IMR-90 (cell line): Measurements from ENCODE around the gene COA4. TPM values are rescaled to one million over a fixed set of nuclear protein-coding genes. Genes with fewer than 3 reads are reported as not detected.

Experiments
- ATAC-seq: fragments of 200-7000 bp; cut with Tn5 transposase; 2 replicates; pipeline ENCODE4 v1.9.1; 2020; ENCODE audit warnings: low read depth, mild to moderate bottlenecking, moderate library complexity
- BruUV-seq: library from RNA; stranded (reverse); fragments of 400-500 nt; replicated peaks from 2 replicates; lab custom pipeline; 2021; lab: Mats Ljungman, UMichigan
- CTCF ChIA-PET: fragments of 300-600 bp; formaldehyde crosslinking; extraction: SDS; loops from one replicate; lab custom pipeline; 2021; ENCODE audit warnings: antibody characterized with exemption; lab: Yijun Ruan, JAX
- POLR2A ChIA-PET: fragments of 300-600 bp; sonication (Branson Sonifier 250); formaldehyde crosslinking; loops from one replicate; lab custom pipeline; 2022; ENCODE audit warnings: antibody characterized with exemption; ENCODE audit not compliant: unreplicated experiment; lab: Charles Lee
- DNase-seq: peaks from one replicate; pipeline ENCODE4 v3.0.0; 2013
- H2AFZ ChIP-seq: replicated peaks from 2 replicates; pipeline ENCODE3; 2013; ENCODE audit warnings: low read length, mild to moderate bottlenecking; ENCODE audit not compliant: poor library complexity
- H2AK5ac ChIP-seq: 2 replicates; pipeline ENCODE4 v1.6.1; 2013; ENCODE audit warnings: low read depth, low read length, inconsistent platforms
- H2AK9ac ChIP-seq: replicated peaks from 2 replicates; pipeline ENCODE3; 2013; ENCODE audit warnings: mild to moderate bottlenecking, low read depth, low read length, moderate library complexity; ENCODE audit not compliant: poor library complexity
- H2BK120ac ChIP-seq: 2 replicates; pipeline ENCODE4 v1.6.1; 2013; ENCODE audit warnings: low read depth, low read length, inconsistent platforms
- H2BK15ac ChIP-seq: 3 replicates; pipeline ENCODE4 v1.6.1; 2013; ENCODE audit warnings: low read depth, low read length, inconsistent platforms
- H2BK20ac ChIP-seq: 2 replicates; pipeline ENCODE4 v1.6.1; 2013; ENCODE audit warnings: low read depth, mild to moderate bottlenecking, inconsistent platforms, low read length, moderate library complexity
- H2BK5ac ChIP-seq: 2 replicates; pipeline ENCODE4 v1.6.1; 2013; ENCODE audit warnings: mild to moderate bottlenecking, low read depth, low read length, inconsistent platforms; ENCODE audit not compliant: poor library complexity, severe bottlenecking
- H3K14ac ChIP-seq: replicated peaks from 2 replicates; pipeline ENCODE4 v1.6.1; 2013; ENCODE audit warnings: low read depth, low read length, inconsistent platforms
- H3K18ac ChIP-seq: 2 replicates; pipeline ENCODE4 v1.6.1; 2013; ENCODE audit warnings: low read depth, low read length, control low read depth
- H3K23ac ChIP-seq: 2 replicates; pipeline ENCODE4 v1.6.1; 2013; ENCODE audit warnings: low read depth, low read length, inconsistent platforms
- H3K27ac ChIP-seq: 2 replicates; pipeline ENCODE4 v1.5.1; 2013; ENCODE audit warnings: mild to moderate bottlenecking, control low read depth, low read length; ENCODE audit not compliant: insufficient read depth
- H3K27me3 ChIP-seq: 2 replicates; pipeline ENCODE4 v1.6.1; 2013; ENCODE audit warnings: low read length; ENCODE audit not compliant: control insufficient read depth, insufficient read depth
- H3K36me3 ChIP-seq: 2 replicates; pipeline ENCODE4 v1.6.1; 2013; ENCODE audit warnings: low read length, mixed read lengths; ENCODE audit not compliant: control insufficient read depth, insufficient read depth
- H3K4ac ChIP-seq: 2 replicates; pipeline ENCODE4 v1.6.1; 2013; ENCODE audit warnings: low read depth, low read length, inconsistent platforms
- H3K4me1 ChIP-seq: 2 replicates; pipeline ENCODE4 v1.6.1; 2013; ENCODE audit warnings: low read length, mixed read lengths; ENCODE audit not compliant: control insufficient read depth, insufficient read depth
- H3K4me2 ChIP-seq: 2 replicates; pipeline ENCODE4 v1.6.1; 2013; ENCODE audit warnings: low read depth, mild to moderate bottlenecking, control low read depth, low read length, moderate library complexity
- H3K4me3 ChIP-seq: 2 replicates; pipeline ENCODE4 v1.5.1; 2013; ENCODE audit warnings: low read depth, mild to moderate bottlenecking, control low read depth, low read length, moderate library complexity; ENCODE audit not compliant: insufficient read depth
- H3K56ac ChIP-seq: 2 replicates; pipeline ENCODE4 v1.6.1; 2013; ENCODE audit warnings: low read length, inconsistent platforms; ENCODE audit not compliant: insufficient read depth; ENCODE audit errors: extremely low read depth
- H3K79me1 ChIP-seq, 2 experiments: 2 replicates each; pipeline ENCODE4 v1.6.1; 2013; ENCODE audit warnings: low read length in 2 of 2, inconsistent platforms in 1 of 2, low read depth in 1 of 2
- H3K9ac ChIP-seq: 2 replicates; pipeline ENCODE4 v1.6.1; 2013; ENCODE audit warnings: low read depth, low read length, control low read depth
- H3K9me1 ChIP-seq: 2 replicates; pipeline ENCODE4 v1.6.1; 2013; ENCODE audit warnings: low read length, inconsistent platforms; ENCODE audit not compliant: insufficient read depth
- H3K9me3 ChIP-seq: 2 replicates; pipeline ENCODE4 v1.6.1; 2013; ENCODE audit warnings: low read length; ENCODE audit not compliant: control insufficient read depth, insufficient read depth
- H4K20me1 ChIP-seq: 2 replicates; pipeline ENCODE4 v1.6.1; 2013; ENCODE audit warnings: low read length, inconsistent platforms; ENCODE audit not compliant: insufficient read depth
- H4K5ac ChIP-seq: 2 replicates; pipeline ENCODE4 v1.6.1; 2013; ENCODE audit warnings: mild to moderate bottlenecking, low read depth, low read length, control low read depth
- H4K8ac ChIP-seq, 2 experiments: 2 replicates each; pipeline ENCODE4 v1.6.1; 2013; ENCODE audit warnings: low read depth in 2 of 2, low read length in 2 of 2, control low read depth in 1 of 2, inconsistent platforms in 1 of 2
- H4K91ac ChIP-seq: 2 replicates; pipeline ENCODE4 v1.6.1; 2013; ENCODE audit warnings: low read depth, low read length, inconsistent platforms; ENCODE audit not compliant: insufficient read depth
- BHLHE40 ChIP-seq: fragments of 150-350 bp; IDR thresholded peaks from 2 replicates; pipeline ENCODE4 v1.6.1; 2016; ENCODE audit warnings: mild to moderate bottlenecking, low read depth, low read length
- CEBPB ChIP-seq: IDR thresholded peaks from 2 replicates; pipeline ENCODE4 v1.6.1; 2012; ENCODE audit warnings: low read depth, low read length, improper control_type of control experiment
- FOS ChIP-seq: fragments of 150-350 bp; IDR thresholded peaks from 2 replicates; pipeline ENCODE4 v1.6.1; 2016; ENCODE audit warnings: low read depth, low read length
- MAFK ChIP-seq: IDR thresholded peaks from 2 replicates; pipeline ENCODE4 v1.6.1; 2012; ENCODE audit warnings: low read depth, low read length, improper control_type of control experiment
- MAZ ChIP-seq: IDR thresholded peaks from 2 replicates; pipeline ENCODE4 v1.6.1; 2012; ENCODE audit warnings: low read depth, mild to moderate bottlenecking, low read length, improper control_type of control experiment, moderate library complexity, borderline replicate concordance
- MXI1 ChIP-seq: IDR thresholded peaks from 2 replicates; pipeline ENCODE4 v1.6.1; 2012; ENCODE audit warnings: low read depth, mild to moderate bottlenecking, low read length, moderate library complexity, borderline replicate concordance
- RAD21 ChIP-seq: IDR thresholded peaks from 2 replicates; pipeline ENCODE4 v1.6.1; 2012; ENCODE audit warnings: low read length, improper control_type of control experiment
- RCOR1 ChIP-seq: IDR thresholded peaks from 2 replicates; pipeline ENCODE4 v1.6.1; 2012; ENCODE audit warnings: mild to moderate bottlenecking, low read length, improper control_type of control experiment; ENCODE audit not compliant: insufficient replicate concordance
- RFX5 ChIP-seq: IDR thresholded peaks from 2 replicates; pipeline ENCODE4 v1.8.0; 2012; ENCODE audit warnings: low read depth, mild to moderate bottlenecking, low read length, moderate library complexity
- WGBS, 2 experiments: methylation state at CpG; one replicate each; pipeline versions ENCODE4 v1.1.5 to v1.1.7; 2013; ENCODE audit warnings: missing lambda C conversion rate in 2 of 2; ENCODE audit not compliant: insufficient read length in 1 of 2; ENCODE audit errors: extremely low coverage in 2 of 2; 5-methylcytosine and 5-hydroxymethylcytosine counted together
- dilution Hi-C: fragments of 300-500 bp; cut with HindIII; formaldehyde crosslinking; loops from one replicate; pipeline ENCODE4 v1.14.3; 2018; ENCODE audit warnings: low sequenced_read_pairs; ENCODE audit not compliant: unreplicated experiment
- in situ Hi-C: fragments of 300-500 bp; cut with MboI; formaldehyde crosslinking; loops from 3 replicates; pipeline ENCODE4 v1.14.3; 2019; ENCODE audit warnings: low sequenced_read_pairs, inconsistent platforms, mixed read lengths
- intact Hi-C: fragments of 100-400 bp; cut with micrococcal nuclease; formaldehyde crosslinking; loops from 2 replicates; pipeline ENCODE4 v1.10.0; 2022
- polyA plus RNA-seq, 3 experiments: library from polyadenylated mRNA; depleted of rRNA; stranded (reverse); fragments of >200 nt; gene quantifications; 2 replicates each; pipeline ENCODE4 v1.2.3, GENCODE V29; 2012; ENCODE audit warnings: low replicate concordance in 1 of 3
- total RNA-seq: library from RNA; depleted of rRNA; stranded (reverse); fragments of >200 nt; gene quantifications from 2 replicates; pipeline ENCODE4 v1.2.3, GENCODE V29; 2012
- TF ChIP-seq, protein P1 (sequence below): fragments of 150-350 bp; IDR thresholded peaks from 2 replicates; pipeline ENCODE4 v1.6.1; 2017; ENCODE audit warnings: mild to moderate bottlenecking, antibody characterized with exemption, low read length, low read depth
- TF ChIP-seq, protein P2 (sequence below): conservative IDR thresholded peaks from 2 replicates; pipeline ENCODE4 v1.5.1; 2012; ENCODE audit warnings: mild to moderate bottlenecking, low read depth, low read length, improper control_type of control experiment
- TF ChIP-seq, protein P3 (sequence below): fragments of 150-350 bp; IDR thresholded peaks from 2 replicates; pipeline ENCODE4 v1.6.1; 2016; ENCODE audit warnings: low read depth, mild to moderate bottlenecking, low read length, moderate library complexity, borderline replicate concordance

The COA4 gene
- total and polyA plus RNA-seq, 2 of the 4 experiments (the other 2 are of a cell fraction), result 78.0 to 97.4 TPM

DNA sequence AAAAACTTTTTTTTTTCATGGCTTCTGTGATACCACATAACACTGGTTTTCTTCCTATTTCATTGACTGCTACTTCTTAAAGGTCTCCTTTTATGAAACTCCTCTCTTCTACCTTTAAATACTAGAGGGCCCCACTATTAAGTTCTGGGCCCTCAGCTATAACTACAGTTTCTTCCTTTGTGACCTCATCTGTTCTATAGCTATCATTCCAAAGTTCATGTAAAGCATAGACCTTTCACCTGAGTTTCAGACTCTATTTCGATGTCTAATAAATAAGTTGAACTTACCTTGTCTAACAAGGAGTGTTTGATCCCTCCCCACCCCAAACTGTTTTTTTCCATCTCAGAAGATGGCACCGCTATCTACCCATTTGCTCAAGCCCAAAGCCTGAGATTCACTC, 35.4 kb upstream of the COA4 start:
- Histone ChIP-seq H3K4me3 (no peak overlapping the region), H2BK5ac (no peak overlapping the region), H3K9ac (no peak overlapping the region), H3K27me3 (no peaks in the 10 kb centered on the region), H3K23ac (no peak overlapping the region), H3K79me1 (no peaks in the 10 kb centered on the region), H2BK120ac (no peak overlapping the region), H4K91ac (no peak overlapping the region), H3K4ac (no peak overlapping the region), H4K20me1 (no peaks in the 10 kb centered on the region), H3K9me1 (peaks cover 4% of the 10 kb centered on the region; the same call in 1 of the 2 replicates), H3K18ac (no peak overlapping the region), H2AFZ (no peak overlapping the region), H3K4me1 (no peaks in the 10 kb centered on the region), H2AK9ac (no peak overlapping the region), H2AK5ac (no peak overlapping the region), H3K9me3 (no peaks in the 10 kb centered on the region), H2BK15ac (no peak overlapping the region), H3K4me2 (no peak overlapping the region), H3K27ac (no peak overlapping the region), H4K8ac (no peak overlapping the region), H2BK20ac (no peak overlapping the region), H3K36me3 (peaks cover 32% of the 10 kb centered on the region), H3K14ac (no peak overlapping the region), H4K5ac (no peak overlapping the region), H3K56ac (no peak overlapping the region)
- WGBS, 2 experiments, result 86% methylated on average over 1 of the region's 2 CpGs; no CpG with 5 or more reads in 1 of the 2 experiments
- no peak for TF ChIP-seq RAD21
- TF ChIP-seq RCOR1, result no peak
- no peak for TF ChIP-seq CEBPB
- TF ChIP-seq, protein P1, sequence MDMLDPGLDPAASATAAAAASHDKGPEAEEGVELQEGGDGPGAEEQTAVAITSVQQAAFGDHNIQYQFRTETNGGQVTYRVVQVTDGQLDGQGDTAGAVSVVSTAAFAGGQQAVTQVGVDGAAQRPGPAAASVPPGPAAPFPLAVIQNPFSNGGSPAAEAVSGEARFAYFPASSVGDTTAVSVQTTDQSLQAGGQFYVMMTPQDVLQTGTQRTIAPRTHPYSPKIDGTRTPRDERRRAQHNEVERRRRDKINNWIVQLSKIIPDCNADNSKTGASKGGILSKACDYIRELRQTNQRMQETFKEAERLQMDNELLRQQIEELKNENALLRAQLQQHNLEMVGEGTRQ, result no peak
- TF ChIP-seq RFX5, result no peak
- no peak for TF ChIP-seq FOS
- TF ChIP-seq MAFK, result no peak
- no peak for TF ChIP-seq MXI1
- TF ChIP-seq MAZ, result no peak
- TF ChIP-seq, protein P2, sequence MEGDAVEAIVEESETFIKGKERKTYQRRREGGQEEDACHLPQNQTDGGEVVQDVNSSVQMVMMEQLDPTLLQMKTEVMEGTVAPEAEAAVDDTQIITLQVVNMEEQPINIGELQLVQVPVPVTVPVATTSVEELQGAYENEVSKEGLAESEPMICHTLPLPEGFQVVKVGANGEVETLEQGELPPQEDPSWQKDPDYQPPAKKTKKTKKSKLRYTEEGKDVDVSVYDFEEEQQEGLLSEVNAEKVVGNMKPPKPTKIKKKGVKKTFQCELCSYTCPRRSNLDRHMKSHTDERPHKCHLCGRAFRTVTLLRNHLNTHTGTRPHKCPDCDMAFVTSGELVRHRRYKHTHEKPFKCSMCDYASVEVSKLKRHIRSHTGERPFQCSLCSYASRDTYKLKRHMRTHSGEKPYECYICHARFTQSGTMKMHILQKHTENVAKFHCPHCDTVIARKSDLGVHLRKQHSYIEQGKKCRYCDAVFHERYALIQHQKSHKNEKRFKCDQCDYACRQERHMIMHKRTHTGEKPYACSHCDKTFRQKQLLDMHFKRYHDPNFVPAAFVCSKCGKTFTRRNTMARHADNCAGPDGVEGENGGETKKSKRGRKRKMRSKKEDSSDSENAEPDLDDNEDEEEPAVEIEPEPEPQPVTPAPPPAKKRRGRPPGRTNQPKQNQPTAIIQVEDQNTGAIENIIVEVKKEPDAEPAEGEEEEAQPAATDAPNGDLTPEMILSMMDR, result no peak
- TF ChIP-seq, protein P3, sequence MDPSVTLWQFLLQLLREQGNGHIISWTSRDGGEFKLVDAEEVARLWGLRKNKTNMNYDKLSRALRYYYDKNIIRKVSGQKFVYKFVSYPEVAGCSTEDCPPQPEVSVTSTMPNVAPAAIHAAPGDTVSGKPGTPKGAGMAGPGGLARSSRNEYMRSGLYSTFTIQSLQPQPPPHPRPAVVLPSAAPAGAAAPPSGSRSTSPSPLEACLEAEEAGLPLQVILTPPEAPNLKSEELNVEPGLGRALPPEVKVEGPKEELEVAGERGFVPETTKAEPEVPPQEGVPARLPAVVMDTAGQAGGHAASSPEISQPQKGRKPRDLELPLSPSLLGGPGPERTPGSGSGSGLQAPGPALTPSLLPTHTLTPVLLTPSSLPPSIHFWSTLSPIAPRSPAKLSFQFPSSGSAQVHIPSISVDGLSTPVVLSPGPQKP, result no peak
- no peak for TF ChIP-seq BHLHE40
- dilution Hi-C loops, result no loop called here
- intact Hi-C loops, result no loop called here
- ATAC-seq (no peak), DNase-seq (no peak)
- ChIA-PET POLR2A (no interaction called here), CTCF (no interaction called here)
- BruUV-seq, result no TSS peak
- in situ Hi-C loops, result no loop called here
